H1 (cell line): ENCODE data around the gene GRIK1. TPM values are rescaled to one million over a fixed set of nuclear protein-coding genes. Genes with fewer than 3 reads are reported as not detected.

Source experiments
- KDM1A ChIP-seq: fragments of 200-600, 300-600 bp; sonication (generic); IDR thresholded peaks from 2 replicates; pipeline ENCODE4 v1.7.1; 2016; ENCODE audit warnings: mild to moderate bottlenecking, low read length, borderline replicate concordance
- RFX5 ChIP-seq: IDR thresholded peaks from 2 replicates; pipeline ENCODE4 v1.6.1; 2011; ENCODE audit warnings: low read depth, low read length, improper control_type of control experiment, borderline replicate concordance
- polyA plus RNA-seq, 7 experiments: library from polyadenylated mRNA; depleted of rRNA in 3 of 7; stranded (reverse) in 5 of 7; unstranded in 2 of 7; fragments of >200 nt in 5 of 7; fragments of 200-250 nt in 2 of 7; gene quantifications; 1 replicate in 5 of 7; 2 replicates in 1 of 7; 4 replicates in 1 of 7; pipeline versions ENCODE4 v1.2.1 to v1.2.3, GENCODE V29; 2011 to 2013; ENCODE audit warnings: missing spikeins in 2 of 7, mixed read lengths in 2 of 7
- total RNA-seq: library from RNA; stranded (reverse); fragmentation: NEBNext Ultra II Directional; extraction: Animal tissue kit (Norgen Biotek cat#: 25700); gene quantifications from 2 replicates; pipeline ENCODE4 v1.2.1, GENCODE V29; 2021

GRIK1 gene
- total and polyA plus RNA-seq, 2 of the 8 experiments (the other 6 are each of a cell fraction or from before 2014, with no cell fraction given), result 0.11 to 0.32 TPM

DNA sequence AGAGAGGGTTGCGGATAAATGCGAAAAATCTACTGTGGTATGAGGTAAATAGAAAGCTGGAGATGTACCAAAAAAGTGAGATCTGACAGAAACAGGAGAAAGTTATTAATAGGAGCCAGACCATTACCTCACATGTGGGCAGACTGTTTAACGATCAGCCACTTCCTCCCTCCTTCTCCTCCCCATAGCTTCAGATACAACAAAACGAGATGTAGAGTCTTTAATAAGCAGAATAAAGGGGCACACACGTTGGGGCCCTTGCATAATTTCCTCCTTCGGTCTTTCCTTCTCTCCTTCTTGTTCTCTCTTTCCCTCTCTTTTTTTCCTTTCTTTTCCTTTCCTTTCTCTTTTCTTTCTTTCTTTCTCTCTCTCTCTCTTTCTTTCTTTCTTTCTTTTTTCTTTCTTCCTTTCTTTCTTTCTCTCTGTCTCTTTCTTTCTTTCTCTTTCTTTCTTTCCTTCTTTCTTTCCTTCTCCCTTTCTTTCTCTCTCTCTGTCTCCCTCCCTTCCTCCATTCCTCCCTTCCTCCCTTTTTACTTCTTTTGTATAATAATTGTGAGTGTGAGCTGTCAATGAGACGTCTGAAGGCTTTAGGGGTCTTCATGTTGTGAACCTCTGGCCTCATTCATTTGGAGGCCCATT is 242.1 kb downstream of the GRIK1 start (continued):
- TF ChIP-seq KDM1A (no peak), RFX5 (no peak)
- TF ChIP-seq, all 59 proteins: peak for 0
